Measurements from ENCODE around the gene PFAS. TPM values are rescaled to one million over a fixed set of nuclear protein-coding genes. Genes with fewer than 3 reads are reported as not detected.
A peak's percentile ranks its signal among the peaks of the same experiment; 100 is the strongest.

The PFAS gene
- total RNA-seq, 1 experiment from 2014 or later: 80.6 TPM

- no peak for TF ChIP-seq CTCF (IDR thresholded peaks at IDR 0.05 in 2 of 3, conservative IDR thresholded peaks at IDR 0.05 in 1 of 3; ENCODE audit: borderline replicate concordance in 1 of 3, insufficient read depth in 1 of 3, low read depth in 2 of 3, low read length in 2 of 3)
- no peak for TF ChIP-seq EGR1 (IDR thresholded peaks at IDR 0.05; ENCODE audit: low read depth)
- no peak for TF ChIP-seq EZH2 (IDR thresholded peaks at IDR 0.05)
These were observed 23.1 kb upstream of the PFAS start (continued) for GRCh38 chr17:8225813-8226535.

GRCh38 chr17:8226536-8227237 is 22.4 kb upstream of the PFAS start:
- Histone ChIP-seq H4K20me1 (ENCODE audit: insufficient read depth) (no peaks in the 10 kb centered on the region), H3K79me2 (ENCODE audit: insufficient read depth, low read length) (no peaks in the 10 kb centered on the region), H3K9me3 (ENCODE audit: control insufficient read depth in 1 of 2, insufficient read depth in 1 of 2, low read depth in 1 of 2, low read length in 2 of 2) (no peaks in the 10 kb centered on the region), H3K27me3 (ENCODE audit: insufficient read depth, low read length) (no peaks in the 10 kb centered on the region), H2AFZ (ENCODE audit: low read depth, low read length, poor library complexity, severe bottlenecking) (no peak overlapping the region), H3K9ac (ENCODE audit: low read length) (peak overlapping the region; percentile 31; the same call in 1 of the 2 replicates), H3K4me3 (replicated peaks in 1 of 2; ENCODE audit: low read depth in 1 of 2, low read length in 2 of 2) (no peak overlapping the region; a peak in 2 of 4 replicates), H3K36me3 (ENCODE audit: control insufficient read depth in 1 of 2, insufficient read depth in 2 of 2, low read length in 2 of 2) (peaks cover 24 to 33% of the 10 kb centered on the region in 2 experiments), H3K4me2 (ENCODE audit: low read length) (peak overlapping the region; percentile 54), H3K4me1 (ENCODE audit: control insufficient read depth in 1 of 2, insufficient read depth in 2 of 2, low read length in 2 of 2) (peaks cover 22 to 59% of the 10 kb centered on the region in 2 experiments), H3K27ac (ENCODE audit: low read depth, low read length) (peak overlapping the region; percentile 52), H3K9me2 (ENCODE audit: insufficient read depth) (no peaks in the 10 kb centered on the region)
- ChIA-PET POLR2A (interaction anchor here (1.2 to 7.5 kb wide), 5 partner anchors 19 to 70 kb away, joined by 3 to 63 read pairs (median 4); partner anchors contain the start of genes BORCS6 and CTC1), RAD21 (ENCODE audit: low non-redundant PET in 1 of 2, low total read pairs in 2 of 2, uncharacterized antibody in 2 of 2, unreplicated experiment in 2 of 2) (interaction anchor here in 1 of 2 experiments (0.6 kb wide), 1 partner anchor 88 kb away, joined by 4 read pairs; no protein-coding TSS in a partner anchor), CTCF (interaction anchor here (1.3 to 1.8 kb wide), 2 partner anchors 21 to 74 kb away, joined by 4 to 6 read pairs; partner anchors contain the start of gene CTC1)
- BruUV-seq (replicated peaks): no TSS peak
- intact Hi-C loops (cut with micrococcal nuclease): loop anchor here (2.0 to 10.0 kb wide), 2 partner anchors 20 to 148 kb away; partner anchors contain the start of gene KRABD2
- ATAC-seq (peak; percentile 44), DNase-seq (ENCODE audit: low read depth, low spot score) (peak; percentile 91)
- no peak for TF ChIP-seq CTCF (IDR thresholded peaks at IDR 0.05 in 2 of 3, conservative IDR thresholded peaks at IDR 0.05 in 1 of 3; ENCODE audit: borderline replicate concordance in 1 of 3, insufficient read depth in 1 of 3, low read depth in 2 of 3, low read length in 2 of 3)
- TF ChIP-seq EGR1 (IDR thresholded peaks at IDR 0.05; ENCODE audit: low read depth): no peak
- TF ChIP-seq ATF3 (IDR thresholded peaks at IDR 0.05): peak; percentile 86
- TF ChIP-seq SP1 (IDR thresholded peaks at IDR 0.05; ENCODE audit: low read depth): peak; percentile 54
- 0 out of 2 replicates have a peak, but pooled peaks have one; percentile 2 for TF ChIP-seq RAD21 (IDR thresholded peaks at IDR 0.05; ENCODE audit: low read depth)
- no peak for TF ChIP-seq ZFX (IDR thresholded peaks at IDR 0.05)
- TF ChIP-seq CEBPB (IDR thresholded peaks at IDR 0.05; ENCODE audit: low read depth): peak; percentile 46; the same call in 1 of the 2 replicates
- TF ChIP-seq POLR2AphosphoS5 (IDR thresholded peaks at IDR 0.05; ENCODE audit: low read depth, low read length): peak; percentile 89
- TF ChIP-seq MAX (IDR thresholded peaks at IDR 0.05): peak; percentile 79; the same call in 1 of the 2 replicates
- no peak; the same call in 1 of the 2 replicates for TF ChIP-seq ELF1 (IDR thresholded peaks at IDR 0.05; ENCODE audit: borderline replicate concordance, low read depth)
- no peak for TF ChIP-seq ZNF274 (IDR thresholded peaks at IDR 0.05; ENCODE audit: low read depth, low read length)
- TF ChIP-seq ZBTB33 (IDR thresholded peaks at IDR 0.05; ENCODE audit: extremely low read depth, insufficient replicate concordance, low read length): peak; percentile 26
- 0 out of 2 replicates have a peak, but pooled peaks have one; percentile 42 for TF ChIP-seq SIN3A (IDR thresholded peaks at IDR 0.05; ENCODE audit: low read depth)
- peak; percentile 12; the same call in 1 of the 2 replicates for TF ChIP-seq JUND (IDR thresholded peaks at IDR 0.05)

All from HCT116 (cell line).